Measurements from ENCODE around the gene KYNU. TPM values are rescaled to one million over a fixed set of nuclear protein-coding genes. Genes with fewer than 3 reads are reported as not detected.

The KYNU gene
- total RNA-seq, result under 0.01 TPM

GRCh38 chr2:142877216-142877838 is at the start of gene KYNU:
Gene KYNU, plus strand, starts transcription at chr2:142877664. Its CDS starts 7,704 bp downstream, at chr2:142885368.

Small RNAs within 50 kb of the gene (small RNA-seq; reads per million reads assigned to genes)
- not detected for gene MTND4LP12 (ENCODE audit: low replicate concordance)
